ENCODE measurements around the gene ZNF827. TPM values are rescaled to one million over a fixed set of nuclear protein-coding genes. Genes with fewer than 3 reads are reported as not detected.

Gene ZNF827
- total RNA-seq, 1 donor from 2014 or later, result 4.9 TPM

- no peak for ATAC-seq
These were observed 182.8 kb downstream of the ZNF827 start for GRCh38 chr4:145755802-145756201.

GRCh38 chr4:145743641-145744040 is 195.0 kb downstream of the ZNF827 start:
- ATAC-seq, result no peak

DNA sequence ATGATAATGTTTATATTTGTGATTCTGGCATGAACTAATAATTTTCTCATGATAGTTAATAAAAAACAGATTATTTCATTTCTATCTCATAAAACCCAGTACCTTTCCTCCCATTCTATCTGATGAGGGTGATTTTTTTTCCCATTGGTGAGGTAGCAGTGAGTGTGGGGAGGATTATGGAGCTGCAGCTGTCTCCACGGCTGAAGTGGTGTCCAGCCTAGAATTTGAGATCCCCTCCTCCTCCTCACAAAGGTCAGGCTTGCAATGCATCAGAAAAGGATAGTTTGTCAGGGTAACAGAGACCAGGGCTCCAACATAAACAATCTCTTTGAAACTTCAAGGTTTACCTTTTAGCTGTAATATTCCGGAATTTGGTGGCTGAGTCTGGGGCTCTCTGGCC is 197.8 kb downstream of the ZNF827 start:
- no peak for ATAC-seq

DNA sequence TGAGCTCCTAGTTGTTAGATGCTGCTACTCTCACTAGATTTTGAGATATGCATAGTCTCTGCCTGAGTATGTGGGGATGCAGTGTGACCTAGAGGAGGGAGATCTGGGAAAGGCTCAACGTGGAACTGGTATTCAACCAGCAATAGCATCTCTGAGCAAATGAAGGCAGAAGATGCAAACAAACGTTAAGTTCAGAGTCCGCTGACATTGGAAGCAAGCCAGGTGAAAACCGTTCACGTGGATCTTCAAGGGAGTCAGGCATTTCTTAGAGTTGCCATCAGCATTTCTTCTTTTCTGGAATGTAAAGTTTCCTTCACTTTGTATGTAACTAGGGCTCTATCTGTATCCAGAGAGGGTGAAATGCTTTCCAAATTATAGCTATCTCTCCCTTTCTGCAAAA is 198.8 kb downstream of the ZNF827 start:
- ATAC-seq, result no peak

DNA sequence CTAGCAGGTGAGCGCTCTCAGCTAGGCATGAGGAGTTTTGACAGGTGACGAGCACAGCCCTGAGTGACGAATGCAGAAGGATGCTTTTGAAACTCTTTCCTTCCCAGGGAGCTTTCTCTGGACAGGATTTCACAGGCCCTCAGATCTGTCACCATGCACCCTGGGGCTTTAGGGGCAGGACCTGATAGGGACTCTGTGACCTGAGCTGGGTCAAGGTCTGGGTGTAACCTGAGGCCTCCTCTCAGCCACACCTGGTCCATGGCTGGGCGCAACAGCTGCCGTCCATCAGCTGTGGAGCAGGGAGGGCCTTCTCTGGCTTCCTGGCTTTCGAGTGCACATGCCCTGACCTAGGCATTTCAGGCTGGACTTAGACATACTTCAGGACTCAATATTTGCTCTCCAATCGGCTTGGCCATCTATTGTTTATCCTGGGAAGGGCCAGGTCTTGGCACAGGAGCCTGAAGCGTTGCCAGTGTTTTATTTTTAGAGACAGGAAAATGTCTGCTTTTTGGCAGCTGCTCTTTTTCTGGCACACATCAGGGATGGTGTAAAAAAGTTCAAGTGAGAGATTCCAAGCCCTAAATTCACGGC is 202.3 kb downstream of the ZNF827 start:
- ATAC-seq, result no peak

DNA sequence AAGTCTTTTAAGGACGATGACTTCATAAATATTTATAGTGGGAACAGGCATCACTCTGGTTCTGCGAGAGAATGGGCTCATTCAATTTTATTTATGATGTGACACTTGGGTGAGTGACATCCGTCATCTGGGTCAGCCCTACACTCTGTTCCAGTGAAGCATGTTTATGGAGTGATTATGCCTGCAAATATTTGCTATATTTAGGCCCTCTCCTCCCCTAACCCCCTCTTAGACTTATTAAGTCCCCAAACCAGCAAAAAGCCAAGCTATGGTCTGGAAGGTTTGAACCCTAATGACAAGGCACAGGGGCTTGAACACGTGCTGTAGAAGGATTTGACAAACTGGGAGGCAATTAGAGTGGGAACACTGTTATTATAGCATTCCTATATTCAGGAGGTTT is 202.8 kb downstream of the ZNF827 start:
- ATAC-seq, result no peak

GRCh38 chr4:145735347-145735675 is 203.3 kb downstream of the ZNF827 start:
- ATAC-seq, result peak; percentile 69

DNA sequence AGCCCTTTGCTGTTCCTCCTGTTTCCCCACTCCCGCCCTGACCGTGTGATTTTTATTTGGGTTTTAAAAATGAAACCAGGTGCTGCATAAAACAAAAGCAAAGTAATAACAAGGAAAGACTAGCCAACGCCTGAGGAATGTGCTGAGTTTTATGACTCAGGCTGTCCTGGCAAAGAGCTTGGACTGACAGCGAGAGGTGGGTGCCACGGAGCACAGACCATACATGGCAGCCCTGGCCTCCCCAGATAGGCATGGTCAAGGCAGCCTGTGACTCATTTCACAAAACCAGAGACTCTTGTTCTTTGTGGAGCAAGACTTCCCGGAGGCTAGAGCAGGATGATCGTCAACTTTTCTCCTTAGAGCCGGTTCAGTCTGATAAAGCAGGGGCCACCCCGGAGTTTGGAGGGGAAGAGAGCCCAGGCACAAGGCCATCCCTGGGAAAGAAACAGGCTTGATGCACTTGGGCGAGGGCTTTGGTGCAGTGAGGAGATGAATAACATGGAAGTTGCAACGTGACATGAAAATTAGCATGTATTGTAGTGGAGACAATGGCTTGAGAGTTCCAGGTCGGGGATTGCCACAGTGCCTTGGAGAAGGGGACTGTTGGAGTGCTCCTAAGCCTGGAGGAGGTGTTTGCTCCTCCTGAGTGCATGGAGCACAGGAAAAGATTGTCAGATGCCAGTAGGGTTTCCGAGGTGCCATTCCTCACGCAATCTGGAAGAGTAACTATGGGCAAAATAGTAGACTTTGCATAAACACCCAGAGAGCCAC is 203.9 kb downstream of the ZNF827 start:
- peak; percentile 91 for ATAC-seq

- ATAC-seq, result no peak
These were observed 204.6 kb downstream of the ZNF827 start for GRCh38 chr4:145734031-145734430.

DNA sequence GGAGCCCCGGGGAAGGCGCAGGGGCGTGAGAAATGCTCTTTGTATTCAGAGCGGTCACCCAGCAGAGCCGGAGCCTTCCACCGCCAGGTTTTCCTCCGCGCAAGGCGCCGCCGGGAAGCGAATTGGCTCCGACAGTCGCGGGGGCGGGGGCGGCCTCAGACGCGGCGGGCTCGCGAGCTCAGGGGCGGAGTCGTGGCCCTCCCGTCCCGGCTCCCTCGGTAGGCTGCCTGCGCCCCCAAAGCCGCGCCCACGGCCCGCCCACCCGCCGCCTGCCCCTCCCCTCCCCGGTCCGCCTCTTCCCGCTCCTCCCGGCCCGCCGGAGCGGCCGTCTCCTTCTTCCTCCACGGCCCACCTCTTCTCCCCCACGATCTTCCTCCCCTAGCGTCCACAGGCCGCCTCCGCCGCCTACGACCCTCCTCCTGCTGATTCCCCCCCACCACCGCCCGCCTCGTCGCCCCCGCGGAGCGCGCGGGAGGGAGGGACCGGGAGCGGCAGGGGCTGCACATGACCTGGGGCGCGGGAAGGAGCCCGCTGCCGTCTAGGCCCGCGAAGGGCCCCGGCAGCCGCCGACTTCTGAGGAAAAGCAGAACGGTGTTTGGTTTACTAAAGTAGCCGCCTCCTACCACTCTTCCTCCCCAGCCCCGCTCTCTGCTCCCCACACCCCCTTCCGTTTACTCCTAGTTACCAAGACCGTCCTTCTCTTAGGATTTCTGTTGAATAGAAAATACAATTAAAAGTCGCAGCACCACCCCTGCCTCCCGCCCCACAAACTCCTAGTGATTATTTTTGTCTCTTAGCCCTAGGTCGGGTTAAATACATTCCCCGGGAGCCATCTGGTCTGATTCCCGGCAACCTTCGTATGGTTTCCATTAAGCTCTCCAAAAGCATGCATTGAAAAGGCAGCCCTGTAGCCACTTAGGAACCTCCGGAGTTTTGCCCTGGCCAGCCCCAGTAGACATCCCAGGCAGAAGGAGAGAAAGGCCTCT is 205.4 kb downstream of the ZNF827 start:
- peak; percentile 87 for ATAC-seq

GRCh38 chr4:145732001-145732815 is 206.4 kb downstream of the ZNF827 start:
- no peak for ATAC-seq

GRCh38 chr4:145731028-145731427 is 207.6 kb downstream of the ZNF827 start:
- no peak for ATAC-seq

GRCh38 chr4:145730026-145730425 is 208.6 kb downstream of the ZNF827 start:
- ATAC-seq, result no peak

- peak; percentile 91 for ATAC-seq
These were observed 215.3 kb downstream of the ZNF827 start for GRCh38 chr4:145723336-145723735.

- ATAC-seq, result peak; percentile 34
These were observed 216.1 kb downstream of the ZNF827 start for GRCh38 chr4:145722561-145722960.

GRCh38 chr4:145720656-145721055 is 218.0 kb downstream of the ZNF827 start:
- ATAC-seq, result no peak

DNA sequence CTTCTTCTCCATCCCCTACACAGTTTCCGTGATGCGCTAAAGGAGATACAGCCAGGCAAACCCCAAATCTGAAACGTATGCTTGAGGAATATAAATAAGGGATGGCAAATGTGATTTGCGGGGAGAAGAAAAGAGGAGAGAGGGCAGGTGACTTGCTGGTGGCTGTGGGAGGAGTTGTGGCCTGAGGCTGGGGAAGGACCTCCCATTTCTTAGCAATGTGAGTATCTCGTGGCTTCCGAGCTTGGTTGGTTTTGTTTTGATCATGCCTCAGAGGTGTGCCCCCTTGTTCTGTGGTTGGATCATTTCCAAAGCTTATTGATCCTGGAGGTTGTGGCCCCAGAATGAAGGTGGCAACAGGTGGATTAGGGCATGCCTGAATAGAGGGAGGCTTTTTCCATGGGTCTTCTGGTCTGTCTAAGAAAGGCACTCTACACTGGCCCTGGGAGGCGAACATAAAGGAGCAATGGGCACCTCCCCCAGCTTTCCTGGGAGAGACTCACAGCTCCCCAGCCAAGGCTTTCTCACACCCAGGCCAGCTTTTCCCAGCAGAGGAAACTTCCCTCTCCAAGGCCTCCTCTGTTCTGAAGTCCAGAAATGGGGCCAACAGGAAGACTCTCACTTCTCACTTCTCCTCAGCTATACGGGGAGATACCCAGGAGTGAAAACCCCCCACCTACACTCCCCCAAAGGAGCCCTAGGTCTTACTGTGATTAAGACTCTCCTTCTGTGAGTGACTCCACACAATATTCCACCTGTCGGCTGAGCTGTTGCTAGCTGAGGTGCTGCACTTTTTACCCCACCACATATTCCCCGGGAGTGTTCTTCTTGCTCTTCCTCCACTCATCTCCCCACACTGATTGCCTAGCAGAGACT is 218.6 kb downstream of the ZNF827 start:
- ATAC-seq, result no peak

- peak; percentile 33 for ATAC-seq
These were observed 221.9 kb downstream of the ZNF827 start for GRCh38 chr4:145716661-145717200.

- no peak for ATAC-seq
These were observed 222.4 kb downstream of the ZNF827 start for GRCh38 chr4:145716200-145716599.

DNA sequence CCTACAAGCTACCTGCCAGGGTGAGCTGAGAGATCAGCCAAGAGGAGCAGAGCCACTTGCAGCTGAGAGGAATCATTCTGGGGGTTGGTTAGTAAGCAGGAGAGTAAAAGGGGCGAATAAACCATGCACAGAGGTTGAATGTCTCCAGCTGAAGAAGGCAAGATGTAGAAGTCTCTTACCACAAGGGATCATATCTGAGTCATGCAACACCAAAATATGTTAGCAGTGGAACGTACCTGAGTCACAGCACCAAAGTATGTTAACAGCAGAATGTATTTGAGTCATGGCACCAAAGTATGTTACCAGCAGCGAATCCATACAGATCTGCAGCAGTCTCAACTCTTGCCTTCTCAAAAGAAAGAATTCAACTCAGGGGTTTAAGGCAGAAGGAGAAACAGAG is 228.8 kb downstream of the ZNF827 start:
- peak; percentile 99 for ATAC-seq

GRCh38 chr4:145709336-145709735 is 229.3 kb downstream of the ZNF827 start:
- ATAC-seq, result peak; percentile 51

All from esophagus mucosa (tissue), 1 donor.